ENCODE measurements around the gene PRDM12.

DNA sequence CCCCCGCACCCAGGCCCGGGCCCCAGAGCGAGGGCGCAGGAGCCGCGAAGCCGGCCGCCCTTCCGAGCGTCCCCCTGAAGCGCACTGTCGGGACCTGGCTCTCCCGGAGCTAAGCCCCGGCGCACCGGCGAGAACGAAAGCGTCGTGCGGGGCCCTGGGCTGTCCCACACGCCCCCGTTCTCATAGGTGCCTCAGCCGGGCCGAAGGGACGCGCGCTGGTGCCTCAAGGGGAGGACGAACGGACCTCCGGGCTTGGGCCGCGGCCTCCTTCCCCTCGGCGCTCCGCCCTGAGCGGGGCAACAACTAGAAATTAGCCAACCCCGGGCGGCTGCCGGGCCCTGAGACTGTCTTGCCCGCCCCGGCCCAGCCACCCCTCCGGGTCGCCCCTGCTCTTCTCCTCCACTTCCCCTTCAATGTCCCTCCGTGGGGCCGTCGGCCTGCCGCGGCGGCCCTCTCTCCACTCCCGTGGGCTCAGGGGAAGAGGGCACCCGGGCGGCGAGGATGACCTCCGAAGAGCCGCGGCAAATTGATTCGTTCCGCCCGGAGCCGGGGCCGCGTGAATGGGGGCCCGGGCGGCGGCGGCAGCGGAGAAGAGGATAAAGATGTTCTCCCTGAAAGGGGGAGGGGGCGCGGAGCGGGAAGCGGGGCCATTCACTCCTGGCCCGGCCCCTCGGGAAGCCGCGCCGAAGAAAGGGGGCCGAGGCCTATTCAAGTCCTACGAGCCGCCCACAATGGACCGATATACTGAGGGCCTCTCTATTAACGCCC, 3.5 kb upstream of the PRDM12 start:
- TF ChIP-seq POLR2A (IDR thresholded peaks at IDR 0.05) (no peak), POLR2AphosphoS5 (IDR thresholded peaks at IDR 0.05; ENCODE audit: insufficient read depth in 1 of 2, low read depth in 1 of 2) (no peak)
- TF ChIP-seq, protein P1, sequence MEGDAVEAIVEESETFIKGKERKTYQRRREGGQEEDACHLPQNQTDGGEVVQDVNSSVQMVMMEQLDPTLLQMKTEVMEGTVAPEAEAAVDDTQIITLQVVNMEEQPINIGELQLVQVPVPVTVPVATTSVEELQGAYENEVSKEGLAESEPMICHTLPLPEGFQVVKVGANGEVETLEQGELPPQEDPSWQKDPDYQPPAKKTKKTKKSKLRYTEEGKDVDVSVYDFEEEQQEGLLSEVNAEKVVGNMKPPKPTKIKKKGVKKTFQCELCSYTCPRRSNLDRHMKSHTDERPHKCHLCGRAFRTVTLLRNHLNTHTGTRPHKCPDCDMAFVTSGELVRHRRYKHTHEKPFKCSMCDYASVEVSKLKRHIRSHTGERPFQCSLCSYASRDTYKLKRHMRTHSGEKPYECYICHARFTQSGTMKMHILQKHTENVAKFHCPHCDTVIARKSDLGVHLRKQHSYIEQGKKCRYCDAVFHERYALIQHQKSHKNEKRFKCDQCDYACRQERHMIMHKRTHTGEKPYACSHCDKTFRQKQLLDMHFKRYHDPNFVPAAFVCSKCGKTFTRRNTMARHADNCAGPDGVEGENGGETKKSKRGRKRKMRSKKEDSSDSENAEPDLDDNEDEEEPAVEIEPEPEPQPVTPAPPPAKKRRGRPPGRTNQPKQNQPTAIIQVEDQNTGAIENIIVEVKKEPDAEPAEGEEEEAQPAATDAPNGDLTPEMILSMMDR (IDR thresholded peaks at IDR 0.05): no peak

All from vagina (tissue), 2 donors.